HepG2 (cell line): ENCODE data around the gene HSDL2. TPM values are rescaled to one million over a fixed set of nuclear protein-coding genes. Genes with fewer than 3 reads are reported as not detected.

ENCODE experiments used
- ATF7 ChIP-seq, 2 experiments: fragments of 450-650 bp in 1 of 2; sonication (generic) in 1 of 2; formaldehyde crosslinking in 1 of 2; IDR thresholded peaks; 2 replicates each; pipeline versions ENCODE4 v1.4.0 to v1.6.1; 2016 to 2020; ENCODE audit warnings: antibody characterized with exemption in 1 of 2, mild to moderate bottlenecking in 1 of 2, missing genetic modification reagents in 1 of 2
- CEBPG ChIP-seq: IDR thresholded peaks from 2 replicates; pipeline ENCODE4 v1.6.1; 2016
- FOXP4 ChIP-seq: sonication (generic); formaldehyde crosslinking; IDR thresholded peaks from 2 replicates; pipeline ENCODE4 v1.4.0; 2020; ENCODE audit warnings: missing genetic modification reagents
- HMG20A ChIP-seq: IDR thresholded peaks from 2 replicates; pipeline ENCODE4 v1.6.1; 2016; ENCODE audit warnings: borderline replicate concordance
- KDM1A ChIP-seq: IDR thresholded peaks from 2 replicates; pipeline ENCODE4 v1.6.1; 2016; ENCODE audit warnings: missing compliant biosample characterization
- NCOA2 ChIP-seq: sonication (generic); formaldehyde crosslinking; IDR thresholded peaks from 2 replicates; pipeline ENCODE4 v1.8.0; 2022; ENCODE audit warnings: inconsistent platforms
- NFIC ChIP-seq: IDR thresholded peaks from 2 replicates; pipeline ENCODE4 v1.6.1; 2012; ENCODE audit warnings: mild to moderate bottlenecking, low read length, inconsistent platforms
- SOX6 ChIP-seq, 2 experiments: fragments of 450-650 bp in 1 of 2; sonication (generic) in 1 of 2; formaldehyde crosslinking in 1 of 2; IDR thresholded peaks; 2 replicates each; pipeline versions ENCODE4 v1.4.0 to v1.6.1; 2017 to 2020; ENCODE audit warnings: antibody characterized with exemption in 1 of 2, mild to moderate bottlenecking in 1 of 2, missing genetic modification reagents in 1 of 2
- TCF7 ChIP-seq: sonication (generic); IDR thresholded peaks from 2 replicates; pipeline ENCODE4 v1.6.1; 2016; ENCODE audit warnings: antibody characterized with exemption, low read depth
- TGIF2 ChIP-seq: IDR thresholded peaks from 2 replicates; pipeline ENCODE4 v1.6.1; 2016; ENCODE audit warnings: control low read depth, missing compliant biosample characterization
- ZBTB42 ChIP-seq: sonication (generic); formaldehyde crosslinking; IDR thresholded peaks from 2 replicates; pipeline ENCODE4 v1.5.0; 2020; ENCODE audit warnings: mild to moderate bottlenecking, missing genetic modification reagents
- ZFAT ChIP-seq: sonication (generic); formaldehyde crosslinking; conservative IDR thresholded peaks from 2 replicates; pipeline ENCODE4 v1.8.1; 2023; ENCODE audit warnings: missing genetic modification reagents, inconsistent platforms
- ZNF468 ChIP-seq: sonication (generic); formaldehyde crosslinking; IDR thresholded peaks from 2 replicates; pipeline ENCODE4 v1.8.0; 2022; ENCODE audit warnings: mild to moderate bottlenecking, moderate library complexity, missing genetic modification reagents
- ZNF484 ChIP-seq: sonication (generic); formaldehyde crosslinking; IDR thresholded peaks from 2 replicates; pipeline ENCODE4 v1.5.1; 2020; ENCODE audit warnings: mild to moderate bottlenecking, low read depth, missing genetic modification reagents, borderline replicate concordance
- ZNF788 ChIP-seq: sonication (generic); formaldehyde crosslinking; IDR thresholded peaks from 2 replicates; pipeline ENCODE4 v1.5.0; 2020; ENCODE audit warnings: mild to moderate bottlenecking, missing genetic modification reagents, borderline replicate concordance
- ZNF841 ChIP-seq: sonication (generic); formaldehyde crosslinking; IDR thresholded peaks from 2 replicates; pipeline ENCODE4 v1.8.1; 2023; ENCODE audit warnings: missing genetic modification reagents, borderline replicate concordance
- ZSCAN22 ChIP-seq: sonication (generic); formaldehyde crosslinking; IDR thresholded peaks from 2 replicates; pipeline ENCODE4 v1.4.0; 2020; ENCODE audit warnings: mild to moderate bottlenecking, missing genetic modification reagents
- polyA plus RNA-seq, 8 experiments: library from polyadenylated mRNA; depleted of rRNA in 3 of 8; stranded (reverse) in 7 of 8; unstranded in 1 of 8; fragments of >200 nt; fragmentation: Illumina TruSeq in 4 of 8; extraction: Trizol in 4 of 8; gene quantifications; 2 replicates each; pipeline versions ENCODE4 v1.2.1 to v1.2.3, GENCODE V29; 2011 to 2016; ENCODE audit warnings: low read depth in 4 of 8, missing spikeins in 1 of 8, mixed read lengths in 1 of 8; ENCODE audit not compliant: insufficient read depth in 1 of 8
- total RNA-seq, 5 experiments: library from RNA; depleted of rRNA; stranded (reverse); fragments of >200 nt; fragmentation: Illumina TruSeq; extraction: Trizol; gene quantifications; 2 replicates each; pipeline ENCODE4 v1.2.3, GENCODE V29; 2016; ENCODE audit warnings: low read depth in 1 of 5
- TF ChIP-seq, protein P1 (sequence below): fragments of 450-650 bp; IDR thresholded peaks from 2 replicates; pipeline ENCODE4 v1.6.1; 2016
- TF ChIP-seq, protein P2 (sequence below), 2 experiments: sonication (generic) in 1 of 2; formaldehyde crosslinking in 1 of 2; IDR thresholded peaks; 2 replicates each; pipeline versions ENCODE4 v1.4.0 to v1.6.1; 2016 to 2020; ENCODE audit warnings: borderline replicate concordance in 1 of 2, low read depth in 1 of 2, mild to moderate bottlenecking in 1 of 2, missing genetic modification reagents in 1 of 2

Gene HSDL2
- total and polyA plus RNA-seq, 2 of the 13 experiments (the other 11 are each of a cell fraction or from before 2014, with no cell fraction given) = 55.3 to 80.2 TPM

DNA sequence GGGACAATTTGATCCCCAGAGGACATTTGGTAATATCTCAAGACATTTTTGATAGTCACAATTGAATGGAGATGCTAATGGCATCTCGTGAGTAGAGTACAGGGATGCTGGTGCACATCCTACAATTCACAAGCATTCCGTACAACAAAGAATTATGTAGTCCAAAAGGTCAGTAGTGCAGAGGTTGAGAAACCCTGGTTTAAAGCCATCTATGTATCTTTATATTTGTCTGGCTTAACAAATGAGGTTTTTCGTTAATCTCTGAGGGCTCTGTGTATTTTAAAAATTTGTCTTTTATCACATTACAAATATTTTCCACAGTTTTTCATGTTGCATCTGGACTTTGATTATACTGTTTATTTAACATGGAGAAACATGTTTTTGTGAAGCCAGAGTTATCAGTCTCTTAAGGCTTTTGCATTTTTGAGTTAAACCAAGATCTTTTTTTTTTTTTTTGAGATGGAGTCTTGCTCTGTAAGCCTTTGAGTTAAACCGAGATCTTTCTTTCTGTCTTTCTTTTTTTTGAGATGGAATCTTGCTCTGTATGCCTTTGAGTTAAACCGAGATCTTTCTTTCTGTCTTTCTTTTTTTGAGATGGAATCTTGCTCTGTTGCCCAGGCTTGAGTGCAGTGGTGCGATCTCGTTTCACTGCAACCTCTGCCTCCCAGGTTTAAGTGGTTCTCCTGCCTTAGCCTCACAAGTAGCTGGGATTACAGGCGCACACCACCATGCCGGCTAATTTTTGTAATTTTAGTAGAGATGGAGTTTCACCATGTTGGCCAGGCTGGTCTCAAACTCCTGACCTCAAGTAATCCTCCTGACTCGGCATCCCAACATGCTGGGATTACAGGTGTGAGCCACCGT, 2.8 kb downstream of the HSDL2 start (continued):
- TF ChIP-seq, protein P1, sequence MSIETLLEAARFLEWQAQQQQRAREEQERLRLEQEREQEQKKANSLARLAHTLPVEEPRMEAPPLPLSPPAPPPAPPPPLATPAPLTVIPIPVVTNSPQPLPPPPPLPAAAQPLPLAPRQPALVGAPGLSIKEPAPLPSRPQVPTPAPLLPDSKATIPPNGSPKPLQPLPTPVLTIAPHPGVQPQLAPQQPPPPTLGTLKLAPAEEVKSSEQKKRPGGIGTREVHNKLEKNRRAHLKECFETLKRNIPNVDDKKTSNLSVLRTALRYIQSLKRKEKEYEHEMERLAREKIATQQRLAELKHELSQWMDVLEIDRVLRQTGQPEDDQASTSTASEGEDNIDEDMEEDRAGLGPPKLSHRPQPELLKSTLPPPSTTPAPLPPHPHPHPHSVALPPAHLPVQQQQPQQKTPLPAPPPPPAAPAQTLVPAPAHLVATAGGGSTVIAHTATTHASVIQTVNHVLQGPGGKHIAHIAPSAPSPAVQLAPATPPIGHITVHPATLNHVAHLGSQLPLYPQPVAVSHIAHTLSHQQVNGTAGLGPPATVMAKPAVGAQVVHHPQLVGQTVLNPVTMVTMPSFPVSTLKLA = no peak
- TF ChIP-seq ZSCAN22 (CRISPR knock-in tag) (no peak), TCF7 (peak; percentile 51; the same call in 1 of the 2 replicates), TGIF2 (CRISPR knock-in tag) (no peak), CEBPG (CRISPR knock-in tag) (peak; percentile 73), NFIC (0 out of 2 replicates have a peak, but pooled peaks have one; percentile 41), KDM1A (CRISPR knock-in tag) (0 out of 2 replicates have a peak, but pooled peaks have one; percentile 43), SOX6 (IDR thresholded peaks at IDR 0.05) (no peak), SOX6 (CRISPR knock-in tag; IDR thresholded peaks at IDR 0.05) (peak; percentile 84), FOXP4 (CRISPR knock-in tag) (peak; percentile 61), ZNF841 (CRISPR knock-in tag) (no peak), NCOA2 (peak; percentile 84), ZBTB42 (CRISPR knock-in tag) (no peak), ZNF484 (CRISPR knock-in tag) (no peak), ATF7 (IDR thresholded peaks at IDR 0.05) (no peak), ATF7 (CRISPR knock-in tag; IDR thresholded peaks at IDR 0.05) (no peak), ZNF788 (CRISPR knock-in tag) (no peak), HMG20A (CRISPR knock-in tag) (peak; percentile 43; the same call in 1 of the 2 replicates), ZNF468 (no peak), ZFAT (no peak)
- TF ChIP-seq, protein P2, sequence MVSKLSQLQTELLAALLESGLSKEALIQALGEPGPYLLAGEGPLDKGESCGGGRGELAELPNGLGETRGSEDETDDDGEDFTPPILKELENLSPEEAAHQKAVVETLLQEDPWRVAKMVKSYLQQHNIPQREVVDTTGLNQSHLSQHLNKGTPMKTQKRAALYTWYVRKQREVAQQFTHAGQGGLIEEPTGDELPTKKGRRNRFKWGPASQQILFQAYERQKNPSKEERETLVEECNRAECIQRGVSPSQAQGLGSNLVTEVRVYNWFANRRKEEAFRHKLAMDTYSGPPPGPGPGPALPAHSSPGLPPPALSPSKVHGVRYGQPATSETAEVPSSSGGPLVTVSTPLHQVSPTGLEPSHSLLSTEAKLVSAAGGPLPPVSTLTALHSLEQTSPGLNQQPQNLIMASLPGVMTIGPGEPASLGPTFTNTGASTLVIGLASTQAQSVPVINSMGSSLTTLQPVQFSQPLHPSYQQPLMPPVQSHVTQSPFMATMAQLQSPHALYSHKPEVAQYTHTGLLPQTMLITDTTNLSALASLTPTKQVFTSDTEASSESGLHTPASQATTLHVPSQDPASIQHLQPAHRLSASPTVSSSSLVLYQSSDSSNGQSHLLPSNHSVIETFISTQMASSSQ (IDR thresholded peaks at IDR 0.05; ENCODE audit: low read depth) = no peak
- TF ChIP-seq, protein P2 (CRISPR knock-in tag; IDR thresholded peaks at IDR 0.05; ENCODE audit: borderline replicate concordance) = no peak; the same call in 1 of the 2 replicates
